G401 (cell line): Measurements from ENCODE around the gene GSS. TPM values are rescaled to one million over a fixed set of nuclear protein-coding genes. Genes with fewer than 3 reads are reported as not detected.

Experiments used
- DNase-seq: peaks from one replicate; pipeline ENCODE4 v3.0.0-alpha.2; 2015; ENCODE audit warnings: low spot score
- in situ Hi-C: cut with HindIII; loops from 2 replicates; pipeline ENCODE4 v1.10.0; 2016; ENCODE audit warnings: low sequenced_read_pairs, mixed read lengths
- total RNA-seq: library from RNA; depleted of rRNA; stranded (reverse); fragments of >200 nt; shearing (Covaris generic); gene quantifications from 2 replicates; pipeline ENCODE4 v1.2.3, GENCODE V29; 2014

Gene GSS
- total RNA-seq, 1 experiment from 2014 or later = 112 TPM

DNA sequence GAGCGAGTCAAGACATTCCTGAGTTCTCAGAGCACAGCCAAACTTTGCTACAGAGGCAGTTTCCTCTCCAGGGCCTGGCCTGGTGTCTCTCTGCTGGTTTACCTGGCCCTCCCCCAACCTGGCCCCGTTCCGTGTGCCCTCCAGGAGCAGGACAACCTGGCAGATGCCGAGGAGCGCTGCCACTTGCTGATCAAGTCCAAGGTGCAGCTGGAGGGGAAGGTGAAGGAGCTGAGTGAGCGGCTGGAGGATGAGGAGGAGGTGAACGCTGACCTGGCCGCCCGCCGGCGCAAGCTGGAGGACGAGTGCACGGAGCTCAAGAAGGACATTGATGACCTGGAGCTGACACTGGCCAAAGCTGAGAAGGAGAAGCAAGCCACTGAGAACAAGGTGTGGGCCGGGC lies 39.6 kb upstream of the GSS start:
- no peak for DNase-seq
- in situ Hi-C loops = no loop called here

DNA sequence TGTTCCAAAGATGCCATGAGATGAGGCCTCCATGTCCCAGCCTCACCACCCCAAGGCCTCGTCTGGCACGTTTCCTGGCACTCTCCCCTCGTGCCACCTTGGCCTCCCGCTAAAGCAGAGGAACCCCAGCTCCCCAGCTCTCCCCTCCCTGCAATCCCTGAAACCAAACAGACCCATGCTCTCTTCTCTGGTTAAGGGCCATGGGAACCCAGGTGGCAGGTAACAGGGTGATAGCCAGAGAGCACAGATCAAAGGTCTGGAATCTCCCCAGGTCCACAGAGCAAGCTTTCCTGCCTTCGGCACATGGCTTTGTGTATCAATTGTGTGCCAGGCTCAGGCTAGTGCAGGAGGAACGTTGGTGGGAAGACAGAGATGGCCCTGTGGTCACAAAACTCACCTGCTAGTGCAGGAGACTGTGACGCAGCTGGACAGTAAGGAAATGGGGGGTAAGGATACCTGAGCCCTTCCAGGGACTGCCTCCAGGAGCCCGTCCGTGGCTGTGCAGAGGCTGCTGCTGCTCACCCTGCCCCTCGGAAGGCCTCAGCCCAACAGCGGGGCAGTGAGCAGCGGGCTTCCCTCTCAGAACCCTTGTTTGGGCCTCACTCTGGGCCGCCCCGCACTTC lies 39.0 kb upstream of the GSS start:
- DNase-seq = no peak
- in situ Hi-C loops = no loop called here

DNA sequence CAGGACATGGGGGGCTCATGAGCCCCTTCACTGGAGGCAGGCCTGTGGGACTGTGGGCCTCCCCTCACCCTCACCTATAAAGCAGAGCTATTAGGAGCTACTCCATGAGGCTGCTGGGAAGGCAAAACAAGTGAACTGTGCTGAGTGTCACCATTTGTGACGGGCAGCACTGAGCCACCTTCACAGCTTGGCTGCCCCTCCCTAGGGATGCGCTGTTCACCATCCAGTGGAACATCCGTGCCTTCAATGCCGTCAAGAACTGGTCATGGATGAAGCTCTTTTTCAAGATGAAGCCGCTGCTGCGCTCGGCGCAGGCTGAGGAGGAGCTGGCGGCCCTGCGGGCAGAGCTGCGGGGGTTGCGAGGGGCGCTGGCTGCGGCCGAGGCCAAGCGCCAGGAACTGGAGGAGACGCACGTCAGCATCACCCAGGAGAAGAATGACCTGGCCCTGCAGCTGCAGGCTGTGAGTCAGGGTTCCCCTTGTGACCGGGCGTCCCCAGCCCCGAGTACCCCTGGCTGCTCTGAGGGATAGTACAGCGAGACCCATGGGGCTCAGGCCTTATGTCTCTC lies 38.4 kb upstream of the GSS start:
- no peak for DNase-seq
- in situ Hi-C loops = no loop called here

- no peak for DNase-seq
- in situ Hi-C loops = no loop called here
These were observed 37.3 kb upstream of the GSS start for GRCh38 chr20:34992751-34993417.

- DNase-seq = no peak
- in situ Hi-C loops = no loop called here
These were observed 35.1 kb upstream of the GSS start for GRCh38 chr20:34990661-34991214.

DNA sequence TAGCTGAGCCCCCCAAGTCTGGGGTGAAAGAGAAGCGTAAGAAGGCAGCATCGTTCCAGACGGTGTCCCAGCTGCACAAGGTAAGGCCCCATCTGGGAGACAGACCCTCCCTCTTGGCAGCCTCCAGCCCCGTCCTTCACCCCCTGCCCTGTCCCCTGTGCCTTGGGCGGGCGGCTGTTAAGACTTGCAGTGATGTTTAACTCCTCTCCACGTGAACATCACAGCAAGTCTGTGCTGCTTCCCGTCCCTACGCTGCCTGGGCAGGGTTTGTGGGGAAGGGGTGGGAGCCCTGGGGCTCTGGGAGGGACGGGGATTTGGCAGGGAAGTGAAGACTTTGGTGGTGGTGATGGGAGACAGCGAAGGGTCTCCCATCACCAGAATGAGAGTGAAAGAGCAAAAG lies 34.6 kb upstream of the GSS start:
- DNase-seq = no peak
- in situ Hi-C loops = no loop called here

DNA sequence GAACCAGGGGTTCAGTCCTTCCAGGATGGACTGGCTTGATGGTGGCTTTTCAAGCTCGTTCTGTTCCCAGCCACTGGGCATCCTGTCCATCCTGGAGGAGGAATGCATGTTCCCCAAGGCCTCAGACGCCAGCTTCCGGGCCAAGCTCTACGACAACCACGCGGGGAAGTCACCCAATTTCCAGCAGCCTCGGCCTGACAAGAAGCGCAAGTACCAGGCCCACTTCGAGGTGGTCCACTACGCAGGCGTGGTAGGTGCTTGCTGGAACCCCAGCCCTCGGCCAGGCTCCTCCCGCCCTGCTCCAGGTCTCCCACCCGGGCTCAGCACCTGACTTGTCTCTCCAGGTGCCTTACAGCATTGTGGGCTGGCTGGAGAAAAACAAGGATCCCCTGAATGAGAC lies 34.1 kb upstream of the GSS start:
- no peak for DNase-seq
- in situ Hi-C loops = no loop called here

DNA sequence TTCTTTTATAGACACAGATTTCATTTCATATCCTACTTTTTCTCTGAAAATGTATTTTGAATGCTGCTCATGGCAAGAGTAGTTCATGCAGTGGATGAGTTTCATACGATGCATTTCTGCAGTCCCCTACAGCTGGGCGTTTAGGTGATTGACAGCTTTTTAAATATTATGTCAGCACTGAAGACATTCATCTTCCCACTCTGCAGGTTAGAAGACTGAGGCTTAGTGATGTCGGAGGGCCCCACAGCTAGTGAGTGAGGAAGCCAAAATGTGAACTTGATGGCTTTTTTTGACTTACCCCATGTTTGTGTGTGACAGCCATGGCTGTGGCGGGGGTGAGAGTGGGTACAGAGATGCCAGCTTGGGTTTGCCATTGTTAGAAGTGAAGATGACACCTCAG lies 33.5 kb upstream of the GSS start:
- in situ Hi-C loops = no loop called here
- DNase-seq = no peak

DNA sequence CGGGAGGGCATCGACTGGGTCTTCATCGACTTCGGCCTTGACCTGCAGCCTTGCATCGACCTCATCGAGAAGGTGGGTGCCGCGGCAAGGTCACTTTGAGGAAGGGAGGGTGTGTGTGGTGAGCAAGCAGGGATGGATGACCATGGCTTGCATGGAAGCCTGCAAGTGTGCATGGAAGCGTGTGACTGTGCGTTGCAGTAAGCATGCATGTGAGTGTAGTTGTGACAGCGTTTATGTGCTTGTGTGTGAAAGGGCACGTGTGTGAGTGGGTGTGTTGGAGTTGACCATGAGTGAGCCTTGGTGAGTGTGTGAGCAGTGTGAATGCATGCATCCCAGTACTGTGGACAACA lies 32.6 kb upstream of the GSS start:
- DNase-seq = no peak
- in situ Hi-C loops = no loop called here

DNA sequence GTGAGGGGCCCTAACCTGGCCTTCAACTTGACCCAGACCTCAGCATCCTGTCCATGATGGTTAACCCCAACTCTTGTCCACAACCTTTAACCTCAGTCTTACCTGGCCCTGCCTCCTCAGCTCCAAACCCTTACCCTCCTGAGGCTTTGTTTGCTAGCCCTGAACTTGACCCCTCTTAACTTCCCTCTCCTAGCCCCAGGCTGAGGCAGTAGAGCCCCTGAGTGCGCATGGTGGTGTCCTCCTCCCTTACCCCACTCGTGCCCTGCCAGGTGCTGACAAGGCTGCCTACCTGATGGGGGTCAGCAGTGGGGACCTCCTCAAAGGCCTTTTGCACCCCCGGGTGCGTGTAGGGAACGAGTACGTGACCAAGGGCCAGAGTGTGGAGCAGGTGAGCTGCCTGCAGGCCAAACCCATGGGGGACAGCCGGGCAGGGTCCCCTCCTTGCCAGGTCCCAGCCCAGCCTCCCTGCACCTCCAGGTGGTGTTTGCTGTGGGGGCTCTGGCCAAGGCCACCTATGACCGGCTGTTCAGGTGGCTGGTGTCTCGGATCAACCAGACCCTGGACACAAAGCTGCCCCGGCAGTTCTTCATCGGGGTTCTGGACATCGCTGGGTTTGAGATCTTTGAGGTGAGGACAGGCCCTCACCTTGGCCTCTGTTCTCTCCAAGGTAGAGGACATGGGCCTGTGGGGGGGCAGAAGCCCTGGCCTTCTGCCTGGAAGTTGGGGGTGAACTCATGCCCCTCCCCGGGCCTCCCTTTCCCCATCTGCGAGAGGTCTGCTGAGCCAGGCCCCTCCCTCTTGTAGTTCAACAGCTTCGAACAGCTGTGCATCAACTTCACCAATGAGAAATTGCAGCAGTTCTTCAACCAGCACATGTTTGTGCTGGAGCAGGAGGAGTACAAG lies 31.9 kb upstream of the GSS start:
- in situ Hi-C loops = no loop called here
- DNase-seq = no peak

DNA sequence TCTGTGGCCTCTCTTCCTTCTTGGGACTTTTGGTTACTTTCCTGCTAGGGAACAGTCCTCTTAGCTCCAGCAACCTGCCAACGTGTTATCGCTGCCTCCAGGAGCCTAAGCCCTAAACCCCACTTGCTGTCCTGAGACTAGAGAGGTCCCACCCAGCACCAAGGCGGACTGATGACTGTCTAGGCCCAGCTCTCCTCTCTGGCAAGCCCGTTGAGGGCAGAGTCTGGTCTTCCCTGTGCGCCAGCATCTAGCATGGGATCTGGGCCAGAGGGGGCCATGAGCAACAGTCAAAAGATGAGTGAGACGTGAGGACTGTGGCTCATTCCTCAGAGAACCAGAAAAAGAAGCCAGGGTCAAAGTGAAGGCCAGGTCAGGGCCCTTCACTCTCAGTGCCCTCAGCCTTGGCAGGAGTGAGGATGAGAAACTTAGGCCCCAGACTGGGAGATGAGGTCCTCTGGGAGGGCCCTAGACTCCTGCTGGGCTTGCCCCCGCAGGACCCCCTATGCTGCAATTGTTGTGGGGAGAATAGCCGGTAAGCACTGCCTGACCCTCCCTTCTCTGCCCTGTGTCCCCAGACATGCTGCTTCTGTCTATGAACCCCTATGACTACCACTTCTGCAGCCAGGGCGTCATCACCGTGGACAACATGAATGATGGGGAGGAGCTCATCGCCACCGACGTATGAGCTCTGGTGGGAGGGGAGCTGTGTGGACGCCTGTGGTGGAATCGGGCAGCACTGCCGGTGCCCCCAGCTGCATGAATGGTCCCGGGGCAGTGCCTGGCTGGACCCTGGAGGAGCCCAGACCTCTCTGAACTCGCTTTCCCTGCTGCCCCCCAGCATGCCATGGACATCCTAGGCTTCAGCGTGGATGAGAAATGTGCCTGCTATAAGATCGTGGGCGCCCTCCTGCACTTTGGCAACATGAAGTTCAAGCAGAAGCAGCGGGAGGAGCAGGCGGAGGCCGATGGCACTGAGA lies 31.0 kb upstream of the GSS start:
- in situ Hi-C loops = no loop called here
- no peak for DNase-seq

DNA sequence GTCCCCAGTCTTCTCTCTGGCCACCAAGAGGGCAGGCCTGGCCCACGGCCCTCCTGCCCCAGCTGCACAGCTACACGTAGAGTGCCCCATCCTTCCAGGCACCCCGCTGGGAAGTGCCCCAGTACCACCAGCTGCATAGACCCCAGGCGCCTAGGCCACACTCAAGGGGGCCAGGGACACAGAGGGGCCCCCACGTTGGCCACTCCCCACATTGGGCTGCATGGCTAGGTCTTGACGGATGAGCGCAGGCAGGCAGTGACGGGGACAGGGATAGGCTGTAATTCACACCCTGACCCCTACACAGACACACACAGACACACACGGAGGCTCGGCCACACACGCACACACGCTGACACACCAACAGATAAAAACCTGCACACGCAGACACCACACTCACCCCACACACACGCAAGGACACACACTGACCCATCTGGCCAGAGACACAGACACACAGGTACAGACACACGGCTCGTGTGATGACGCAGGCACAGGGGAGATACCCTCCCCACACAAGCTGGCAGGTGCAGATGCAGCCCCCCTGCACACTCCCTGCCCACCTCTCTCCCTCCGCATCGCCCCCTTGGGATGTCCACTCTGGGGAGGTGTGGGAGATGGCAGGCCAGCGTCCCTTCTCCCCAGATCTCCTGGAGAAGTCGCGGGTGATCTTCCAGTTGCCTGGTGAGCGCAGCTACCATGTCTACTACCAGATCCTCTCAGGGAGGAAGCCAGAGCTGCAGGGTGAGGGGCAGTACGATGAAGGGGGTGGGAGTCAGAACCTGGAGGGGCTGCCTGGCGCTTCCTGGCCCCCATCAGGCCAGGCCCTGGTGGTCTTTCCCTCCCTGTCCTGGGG lies 30.1 kb upstream of the GSS start:
- no peak for DNase-seq
- in situ Hi-C loops = no loop called here

GRCh38 chr20:34984756-34985261 lies 29.2 kb upstream of the GSS start:
- in situ Hi-C loops = no loop called here
- DNase-seq = no peak

DNA sequence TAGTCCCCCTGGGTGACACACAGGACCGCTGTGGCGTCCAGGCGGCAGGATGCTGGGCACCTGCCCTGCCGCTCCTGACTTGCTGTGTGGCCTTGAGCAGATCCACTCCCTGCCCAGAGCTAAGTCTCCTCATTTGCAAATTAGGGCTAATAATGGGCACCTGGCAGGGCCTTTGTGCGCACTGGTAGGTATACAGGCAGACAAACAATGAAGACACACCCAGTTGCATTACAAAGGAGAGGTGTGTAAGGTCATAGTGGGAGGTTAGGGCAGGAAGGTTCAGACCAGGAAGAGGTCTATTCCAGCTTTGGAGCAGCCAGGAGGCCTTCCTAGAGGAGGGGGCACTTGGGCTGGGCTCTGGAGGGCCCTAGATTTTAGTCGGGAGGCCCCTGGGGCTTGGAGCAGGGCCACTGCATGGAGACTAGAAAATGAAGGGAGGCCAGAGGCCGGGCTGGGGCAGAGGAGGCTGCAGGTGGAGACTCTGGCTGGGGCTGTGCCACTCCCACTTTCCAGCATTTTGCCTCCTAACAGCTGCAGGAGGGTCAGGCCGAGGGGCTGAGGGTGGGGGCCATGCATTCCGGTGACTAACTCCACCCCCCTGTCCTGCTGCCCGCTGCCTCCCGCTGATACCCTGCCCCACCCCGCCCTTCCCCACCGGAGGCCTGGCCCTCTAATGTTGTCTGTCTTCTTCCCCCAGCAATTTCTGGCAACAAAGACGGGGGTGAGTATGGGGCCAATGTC lies 28.6 kb upstream of the GSS start:
- in situ Hi-C loops = no loop called here
- no peak for DNase-seq

GRCh38 chr20:34983089-34983820 lies 27.6 kb upstream of the GSS start:
- no peak for DNase-seq
- in situ Hi-C loops = no loop called here

DNA sequence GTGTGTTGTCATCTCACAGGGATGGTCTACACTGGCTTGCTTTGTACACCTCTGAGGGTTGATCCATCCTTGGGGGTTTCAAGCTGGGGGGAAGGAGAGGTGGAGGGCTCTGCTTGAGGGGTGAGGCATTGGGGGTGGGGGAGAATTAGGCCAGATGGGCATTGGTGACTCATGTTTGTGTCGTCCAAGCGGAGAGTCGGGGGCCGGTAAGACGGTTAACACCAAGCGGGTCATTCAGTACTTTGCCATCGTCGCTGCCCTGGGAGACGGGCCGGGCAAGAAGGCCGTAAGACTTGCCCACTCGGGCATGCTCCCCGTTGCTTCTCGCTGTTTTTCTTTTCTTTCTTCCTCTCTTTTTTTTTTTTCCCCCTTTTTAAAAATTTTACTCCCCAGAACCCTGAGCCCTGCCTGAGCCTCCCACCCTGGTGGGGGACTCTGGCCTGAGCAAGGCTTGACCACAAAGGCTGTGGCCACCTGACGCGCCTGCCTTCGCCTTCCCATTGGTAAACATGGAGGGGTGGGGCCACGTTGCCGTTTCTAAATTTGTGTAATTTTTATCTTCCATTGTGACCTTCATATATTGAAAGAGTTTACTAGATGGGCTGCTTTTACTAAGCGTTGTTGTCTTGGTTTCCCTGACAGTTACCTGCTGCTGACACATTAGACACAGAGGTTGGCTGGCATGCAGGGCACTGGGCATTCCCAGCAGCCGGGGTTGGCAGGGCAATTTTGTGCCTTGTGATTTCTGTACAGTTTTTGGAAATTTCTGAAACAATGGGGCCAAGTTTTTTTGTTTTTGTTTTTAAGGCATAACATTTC lies 26.9 kb upstream of the GSS start:
- in situ Hi-C loops = no loop called here

More for the DNA sequence above, 26.9 kb upstream of the GSS start:
- DNase-seq = no peak
